Hair follicle dermal papilla cell (primary cell): ENCODE results near the gene MYO1A. TPM values are rescaled to one million over a fixed set of nuclear protein-coding genes. Genes with fewer than 3 reads are reported as not detected.

Source experiments
- total RNA-seq: library from RNA; depleted of rRNA; stranded (reverse); fragments of >200 nt; gene quantifications from 2 replicates; pipeline ENCODE4 v1.2.3, GENCODE V29; 2012

Gene MYO1A
- 0.12 TPM in 1 of 2 replicates, not detected in the other for total RNA-seq

DNA sequence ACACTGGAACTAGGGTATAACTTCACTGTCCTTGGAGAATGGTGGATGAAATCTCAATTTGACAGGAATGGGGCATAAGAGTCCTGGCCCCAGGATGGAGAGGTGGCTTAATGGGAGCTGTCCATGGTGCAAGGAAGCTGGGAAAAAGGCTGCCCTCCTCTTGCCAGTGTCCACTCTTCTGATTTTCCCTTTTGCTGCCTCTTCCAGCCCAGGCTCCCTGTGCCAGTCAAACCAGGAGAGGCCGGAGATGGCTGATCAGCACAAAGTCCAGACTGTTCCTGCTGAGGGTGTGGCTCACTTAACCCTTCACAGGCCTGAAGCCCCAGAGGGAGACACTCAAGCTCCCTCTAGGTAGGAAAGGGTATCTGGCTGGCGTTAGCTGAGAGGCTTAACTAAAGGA is at the start of gene MYO1A:
TSS of gene MYO1A (minus strand) at position 240 of the 400 bp plus-strand sequence. CDS start 1,806 bp downstream, outside the sequence.

DNA sequence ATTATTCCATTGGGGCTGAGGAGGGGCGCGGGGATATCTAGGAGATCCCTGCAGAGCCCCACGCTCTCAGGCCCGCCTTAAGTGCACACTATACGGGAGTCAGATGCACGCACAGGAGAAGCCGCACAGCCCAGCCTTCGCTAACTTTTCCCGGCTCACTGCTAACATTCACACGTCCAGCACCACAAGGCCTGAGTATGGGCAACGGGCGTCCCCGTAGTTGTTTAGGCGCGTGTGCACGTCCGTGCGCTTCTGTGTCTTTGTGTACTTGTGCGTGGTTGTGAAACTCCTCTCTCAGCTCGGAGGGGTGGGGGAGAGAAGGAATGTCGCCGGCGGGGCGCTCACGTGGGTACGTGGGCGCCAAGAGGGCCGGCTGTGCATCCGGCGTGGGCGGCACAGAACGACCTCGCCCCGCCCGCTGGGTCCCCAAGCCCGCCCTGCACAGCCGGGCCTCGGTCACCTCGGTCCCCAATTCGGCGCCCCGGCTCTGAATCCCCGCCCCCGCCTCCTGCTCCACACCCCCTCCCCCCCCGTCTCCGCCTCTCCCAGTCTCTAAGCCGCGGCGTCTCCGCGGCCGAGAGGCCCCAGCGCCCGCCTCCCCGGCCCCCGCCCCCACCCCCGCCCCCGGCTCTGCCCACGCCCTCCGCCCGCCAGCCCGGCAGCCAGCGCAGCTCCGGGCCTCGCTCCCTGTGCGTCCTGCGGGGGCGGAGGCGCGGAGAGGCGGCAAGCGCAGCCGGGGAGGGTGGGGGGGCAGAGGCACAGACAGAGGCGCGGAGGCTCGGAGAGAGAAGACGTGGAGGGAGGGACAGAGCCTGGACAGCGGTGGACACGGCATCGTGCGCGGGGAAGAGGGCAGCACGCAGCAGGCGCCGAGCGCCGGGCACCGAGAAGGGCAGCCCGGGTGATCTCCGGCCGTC is 38.7 kb upstream of the MYO1A start, which contains the start of gene NAB2:
TSS of gene NAB2 (plus strand) at position 761 of the 917 bp plus-strand sequence. CDS start 158 bp downstream, outside the sequence.

DNA sequence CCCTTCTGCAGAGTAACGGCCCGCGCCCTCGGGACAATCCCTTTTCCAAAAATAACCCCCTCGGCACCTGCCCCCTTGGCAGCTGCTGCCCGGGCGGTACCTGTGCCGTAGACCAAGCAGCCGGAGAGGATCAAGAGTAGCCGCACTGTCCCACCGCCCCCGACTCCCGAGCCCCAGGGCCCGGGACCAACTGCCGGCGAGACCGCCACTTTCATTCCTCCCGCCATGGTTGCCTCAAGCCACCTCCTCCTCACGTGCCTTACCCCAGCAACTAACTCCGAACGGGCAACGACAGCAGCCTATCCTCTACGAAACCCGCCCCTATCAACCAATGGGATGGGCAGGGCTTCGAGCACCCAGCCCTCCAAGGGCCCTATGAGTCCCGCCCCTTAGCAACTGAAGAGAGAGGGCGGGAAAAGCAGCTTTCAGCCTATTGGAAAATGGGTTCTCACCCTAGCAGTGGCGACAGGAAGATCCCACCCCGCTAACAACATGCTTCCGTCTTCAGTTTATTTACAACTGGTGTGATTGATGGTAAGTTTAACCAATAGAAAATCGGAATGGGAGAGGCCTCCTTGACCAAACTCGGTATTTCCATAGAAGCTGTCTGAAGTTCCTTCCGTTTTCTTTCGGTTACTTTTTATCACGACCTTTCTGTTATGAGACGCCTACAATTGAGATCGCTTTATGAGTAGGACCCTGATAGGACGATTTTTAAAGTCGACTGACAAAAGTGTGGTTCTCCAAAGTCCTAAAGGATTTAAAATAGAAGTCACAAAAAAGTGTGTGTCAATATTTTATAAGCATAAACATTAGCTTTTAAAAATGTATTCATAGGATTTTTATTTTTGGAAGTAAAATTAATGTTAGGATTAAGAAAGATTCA is 28.8 kb upstream of the MYO1A start, which contains the start of gene NEMP1:
TSS of gene NEMP1 (minus strand) at position 273 of the 886 bp plus-strand sequence. CDS start at position 227, 46 bp downstream.

DNA sequence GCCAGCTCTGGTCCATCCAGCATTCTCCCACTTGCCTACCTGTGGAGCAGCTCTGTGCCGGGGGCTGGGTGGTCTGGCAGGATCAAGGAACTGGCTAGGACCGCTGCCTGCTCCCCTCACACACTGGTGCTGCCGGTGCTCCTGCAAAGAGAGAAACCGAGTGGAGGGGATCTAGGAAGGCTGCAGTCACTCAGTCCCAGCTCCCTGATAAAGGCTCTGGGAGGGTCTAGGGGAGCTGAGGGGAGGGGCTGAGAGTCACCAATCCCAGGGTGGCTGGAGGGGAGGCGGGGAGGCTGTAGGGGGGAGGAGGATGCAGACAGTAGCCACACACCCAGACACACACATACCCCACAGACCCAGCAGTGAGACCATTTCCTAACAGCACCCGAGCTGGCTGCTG is 33.6 kb downstream of the MYO1A start, which contains the start of gene TAC3:
TSS of gene TAC3 (minus strand) at position 182 of the 400 bp plus-strand sequence. CDS start 732 bp downstream, outside the sequence.

DNA sequence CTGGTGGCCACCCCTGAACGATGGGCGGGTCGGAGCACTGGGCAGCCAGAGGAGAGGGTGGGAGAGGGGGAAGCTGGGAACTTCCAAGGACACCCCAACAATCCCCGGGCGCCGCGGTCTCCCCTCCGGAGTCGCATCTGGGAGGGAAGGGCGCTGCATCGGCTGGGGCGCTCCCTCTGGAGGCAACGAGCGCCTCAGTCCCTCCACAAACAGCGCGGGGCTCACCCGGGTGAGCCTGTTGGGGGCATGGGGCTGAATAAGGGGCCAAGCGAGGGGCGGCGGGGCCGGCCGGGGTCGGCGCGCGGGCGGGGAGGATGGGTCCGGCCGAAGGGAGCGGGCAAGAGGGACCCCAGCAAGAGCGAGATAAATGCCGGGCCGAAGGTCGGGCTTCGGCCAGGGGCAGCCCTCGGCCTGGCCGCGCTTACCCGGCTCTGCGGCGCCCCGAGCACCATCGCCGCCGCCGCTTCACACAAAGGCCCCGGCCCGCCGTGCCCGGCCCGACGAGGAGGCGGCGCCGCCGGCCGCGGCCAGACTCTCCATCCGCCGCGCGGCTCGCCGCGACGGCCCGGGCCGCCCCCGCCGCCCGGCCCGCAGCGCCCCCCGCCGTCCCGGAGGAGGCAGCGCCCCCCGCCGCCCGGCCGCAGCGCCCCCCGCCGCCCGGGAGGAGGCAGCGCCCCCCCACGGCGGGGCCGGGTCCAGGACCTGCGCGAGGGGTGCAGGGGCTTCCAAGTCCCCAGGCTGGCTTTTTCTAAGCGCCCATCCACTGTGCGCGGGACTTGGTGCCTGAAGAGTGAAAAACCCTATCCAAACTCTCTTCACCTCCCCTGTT is 43.7 kb downstream of the MYO1A start, which contains the start of gene ZBTB39:
TSS of gene ZBTB39 (minus strand) at position 567 of the 829 bp plus-strand sequence. CDS start 1,629 bp downstream, outside the sequence.

Other genes starting within 250 kb of the MYO1A start
- gene SDR9C7, start 115.7 kb downstream of the MYO1A start, total RNA-seq, result not detected in 2 replicates
- under 0.01 and 0.12 TPM in 2 replicates for gene RDH16, start 92.5 kb downstream of the MYO1A start, total RNA-seq
- gene ZBTB39, start 43.6 kb downstream of the MYO1A start, total RNA-seq, result 6.4 and 8.3 TPM in 2 replicates
- gene TAC3, start 33.6 kb downstream of the MYO1A start, total RNA-seq, result not detected in 2 replicates
- 3.9 and 4.9 TPM in 2 replicates for gene NEMP1, start 28.7 kb upstream of the MYO1A start, total RNA-seq
- gene NAB2, start 39.0 kb upstream of the MYO1A start, total RNA-seq, result 49.7 and 51.2 TPM in 2 replicates
- 129 and 138 TPM in 2 replicates for gene STAT6, start 61.2 kb upstream of the MYO1A start, total RNA-seq
- 581 and 702 TPM in 2 replicates for gene LRP1, start 78.4 kb upstream of the MYO1A start, total RNA-seq
- gene LRP1-AS, start 97.5 kb upstream of the MYO1A start, total RNA-seq, result not detected in 2 replicates
- 1.1 and 2.3 TPM in 2 replicates for gene NXPH4, start 166.7 kb upstream of the MYO1A start, total RNA-seq
- gene SHMT2, start 179.6 kb upstream of the MYO1A start, total RNA-seq, result 209 and 258 TPM in 2 replicates
- gene STAC3, start 201.1 kb upstream of the MYO1A start, total RNA-seq, result 0.81 TPM in 1 of 2 replicates, not detected in the other